Left lung (tissue), 10 donors: ENCODE data around the gene ERP27. TPM values are rescaled to one million over a fixed set of nuclear protein-coding genes. Genes with fewer than 3 reads are reported as not detected.

Source experiments
- ATAC-seq: fragments of 200-7000 bp; cut with Tn5 transposase; one replicate; pipeline ENCODE4 v1.9.1; 2020; ENCODE audit warnings: moderate library complexity
- DNase-seq, 4 donors: peaks; one replicate each; pipeline ENCODE4 v3.0.0-alpha.2; 2013 to 2020
- H3K27ac ChIP-seq, 2 donors: fragments of 200-600 bp; sonication (generic) in 1 of 2; one replicate each; pipeline versions ENCODE4 v1.5.0 to v1.8.0; 2020 to 2021
- H3K27me3 ChIP-seq, 2 donors: fragments of 200-600 bp; sonication (generic) in 1 of 2; one replicate each; pipeline versions ENCODE4 v1.5.0 to v1.8.0; 2020 to 2021
- H3K36me3 ChIP-seq, 2 donors: fragments of 200-600 bp; sonication (generic) in 1 of 2; one replicate each; pipeline versions ENCODE4 v1.5.0 to v1.8.0; 2020 to 2021
- H3K4me1 ChIP-seq, 2 donors: fragments of 200-600 bp; one replicate each; pipeline ENCODE4 v1.8.0; 2021
- H3K4me3 ChIP-seq, 2 donors: fragments of 200-600 bp; sonication (generic) in 1 of 2; one replicate each; pipeline versions ENCODE4 v1.5.0 to v1.8.0; 2020 to 2021; ENCODE audit warnings: mild to moderate bottlenecking in 1 of 2
- H3K9me3 ChIP-seq, 2 donors: fragments of 200-600 bp; sonication (generic) in 1 of 2; one replicate each; pipeline versions ENCODE4 v1.5.0 to v1.8.0; 2020 to 2021
- CTCF ChIP-seq, 2 donors: fragments of 200-600 bp; sonication (generic) in 1 of 2; IDR thresholded peaks; one replicate each; pipeline versions ENCODE4 v1.5.0 to v1.8.0; 2021; ENCODE audit warnings: antibody characterized with exemption in 2 of 2
- intact Hi-C, 2 donors: fragments of 100-400 bp; cut with DNase I; formaldehyde crosslinking; loops; one replicate each; pipeline versions ENCODE4 v1.11.2 to v1.14.2; 2022
- polyA plus RNA-seq, 6 donors: library from polyadenylated mRNA; unstranded; fragments of 120-200 nt; gene quantifications; one replicate each; pipeline ENCODE4 v1.2.1, GENCODE V29; 2013; ENCODE audit not compliant: insufficient read length in 6 of 6
- total RNA-seq, 2 donors: library from RNA; stranded (reverse); fragmentation: NEBNext Ultra II Directional; extraction: Animal tissue kit (Norgen Biotek cat#: 25700); gene quantifications; one replicate each; pipeline ENCODE4 v1.2.1, GENCODE V29; 2021
- donor health status: DM: no; HTN: yes; CAD: no.
- donor health status: DM: no; HTN: no; CAD: no.

The ERP27 gene
- total and polyA plus RNA-seq, 8 donors, result 3.0 to 16.2 (median 8.4) TPM

- Histone ChIP-seq H3K4me1 (peaks cover 11 to 55% of the 10 kb centered on the region in 2 donors), H3K4me3 (no peak overlapping the region), H3K36me3 (peaks cover 0 to 89% of the 10 kb centered on the region in 2 donors), H3K27ac (peak overlapping the region in 1 of 2 donors; percentile 98), H3K27me3 (no peaks in the 10 kb centered on the region), H3K9me3 (no peaks in the 10 kb centered on the region)
- intact Hi-C loops, result no loop called here
- DNase-seq (no peak), ATAC-seq (no peak)
- TF ChIP-seq CTCF (IDR thresholded peaks at IDR 0.05), result no peak
Measured at GRCh38 chr12:14946162-14946561, 7.8 kb upstream of the ERP27 start.

DNA sequence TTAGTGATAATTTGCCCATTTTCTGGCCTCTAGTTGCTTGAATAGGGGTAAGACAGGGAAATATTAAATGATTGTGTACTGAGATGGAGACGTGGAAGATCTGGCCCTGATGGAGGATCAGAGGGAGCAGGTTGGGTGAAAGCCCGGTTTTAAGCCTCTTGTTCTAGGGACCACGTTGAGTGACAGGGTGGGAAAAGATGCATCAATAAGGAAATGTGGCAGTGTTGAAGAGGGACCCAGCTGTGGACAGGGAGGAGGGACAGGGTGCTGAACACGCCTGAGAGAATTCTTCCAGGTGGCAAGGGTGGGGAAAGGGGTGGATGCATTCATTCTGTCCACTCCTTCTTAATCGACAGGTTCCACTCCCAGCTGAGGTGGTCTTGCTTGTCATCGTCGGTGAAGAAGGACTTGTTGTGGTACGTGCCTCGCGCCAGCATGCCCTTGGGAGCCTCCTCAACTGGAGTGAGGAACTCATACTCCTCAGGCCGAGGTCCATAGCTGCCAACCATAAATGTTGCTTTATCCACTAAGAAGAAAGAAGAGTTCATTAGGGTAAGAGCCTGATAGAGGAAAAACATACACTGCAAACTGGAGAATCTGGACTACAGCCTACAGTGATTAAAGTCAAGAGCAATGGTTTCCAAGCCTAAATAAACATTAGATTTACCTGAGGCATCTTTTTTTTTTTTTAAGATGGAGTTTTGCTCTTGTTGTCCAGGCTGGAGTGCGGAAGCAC, 4.0 kb upstream of the ERP27 start:
- no peak overlapping the region for H3K27ac ChIP-seq
- ATAC-seq (peak; percentile 77), DNase-seq (no peak)

GRCh38 chr12:14941369-14941768, 3.0 kb upstream of the ERP27 start:
- Histone ChIP-seq H3K4me1 (peaks cover 0 to 21% of the 10 kb centered on the region in 2 donors), H3K36me3 (peaks cover 0 to 61% of the 10 kb centered on the region in 2 donors), H3K27me3 (no peaks in the 10 kb centered on the region), H3K9me3 (no peaks in the 10 kb centered on the region), H3K4me3 (no peak overlapping the region), H3K27ac (no peak overlapping the region)
- TF ChIP-seq CTCF (IDR thresholded peaks at IDR 0.05), result no peak
- DNase-seq (no peak), ATAC-seq (no peak)
- intact Hi-C loops, result no loop called here

More for the DNA sequence above, 4.0 kb upstream of the ERP27 start:
- H3K4me3 ChIP-seq, result no peak overlapping the region
- no peak for TF ChIP-seq CTCF (IDR thresholded peaks at IDR 0.05)
- no peaks in the 10 kb centered on the region for H3K9me3 ChIP-seq
- H3K36me3 ChIP-seq, result peaks cover 0 to 64% of the 10 kb centered on the region in 2 donors
- H3K4me1 ChIP-seq, result peaks cover 0 to 31% of the 10 kb centered on the region in 2 donors
- H3K27me3 ChIP-seq, result no peaks in the 10 kb centered on the region
- intact Hi-C loops, result no loop called here

DNA sequence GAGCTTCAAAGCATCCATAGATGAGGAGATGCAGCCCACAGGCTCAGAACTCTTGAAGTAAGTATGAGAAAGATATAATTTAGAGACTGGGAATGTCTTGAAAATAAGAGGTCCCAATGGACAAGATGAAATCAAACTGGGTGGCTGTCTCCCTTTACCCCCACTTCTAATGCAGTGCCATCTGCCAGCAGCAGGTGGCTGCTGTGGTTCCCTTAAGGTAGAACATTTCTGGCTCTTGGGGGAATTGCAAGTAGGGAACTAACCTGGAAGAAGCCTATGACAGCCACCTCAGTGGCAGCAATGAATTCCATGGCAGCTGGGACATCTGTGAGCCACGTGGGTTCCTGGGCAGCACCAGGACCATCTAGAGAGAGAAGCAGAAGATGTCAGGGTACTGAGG, 648 bp downstream of the ERP27 start:
- no peak for DNase-seq
- Histone ChIP-seq H3K27ac (no peak overlapping the region), H3K27me3 (no peaks in the 10 kb centered on the region), H3K4me1 (peaks cover 0 to 14% of the 10 kb centered on the region in 2 donors), H3K36me3 (peaks cover 0 to 43% of the 10 kb centered on the region in 2 donors), H3K9me3 (no peaks in the 10 kb centered on the region), H3K4me3 (no peak overlapping the region)
- intact Hi-C loops, result no loop called here
- ATAC-seq, result no peak
- TF ChIP-seq CTCF (IDR thresholded peaks at IDR 0.05), result peak in 1 of 2 donors; percentile 9

- H3K36me3 ChIP-seq, result peaks cover 0 to 40% of the 10 kb centered on the region in 2 donors
- intact Hi-C loops, result no loop called here
- TF ChIP-seq CTCF (IDR thresholded peaks at IDR 0.05), result no peak
- no peak overlapping the region for H3K27ac ChIP-seq
- H3K4me3 ChIP-seq, result no peak overlapping the region
- DNase-seq (no peak), ATAC-seq (no peak)
- peaks cover 0 to 14% of the 10 kb centered on the region in 2 donors for H3K4me1 ChIP-seq
- no peaks in the 10 kb centered on the region for H3K9me3 ChIP-seq
- no peaks in the 10 kb centered on the region for H3K27me3 ChIP-seq
Measured at GRCh38 chr12:14937014-14937413, 1.3 kb downstream of the ERP27 start.
